ENCODE measurements around the gene SH3PXD2A.
"Not testable (repeated sequence)": the region's sequence is repeated elsewhere in the genome, so short reads cannot be mapped to it uniquely, and the experiment has no call there.

The SH3PXD2A gene

GRCh38 chr10:103614306-103615158 lies 240.8 kb downstream of the SH3PXD2A start:
- no peak for DNase-seq

- DNase-seq, result no peak
Observed at GRCh38 chr10:103613616-103614015, 241.8 kb downstream of the SH3PXD2A start.

GRCh38 chr10:103612462-103613365 lies 242.7 kb downstream of the SH3PXD2A start:
- DNase-seq, result no peak

GRCh38 chr10:103610921-103611511 lies 244.4 kb downstream of the SH3PXD2A start:
- no peak for DNase-seq

GRCh38 chr10:103610083-103610472 lies 245.3 kb downstream of the SH3PXD2A start:
- no peak for DNase-seq

- no peak for DNase-seq
Observed at GRCh38 chr10:103609231-103610082, 245.9 kb downstream of the SH3PXD2A start.

GRCh38 chr10:103608056-103608455 lies 247.3 kb downstream of the SH3PXD2A start:
- not testable (repeated sequence) for DNase-seq

- not testable (repeated sequence) for DNase-seq
Observed at GRCh38 chr10:103607051-103607450, 248.3 kb downstream of the SH3PXD2A start.

GRCh38 chr10:103606097-103606438 lies 249.3 kb downstream of the SH3PXD2A start:
- not testable (repeated sequence) for DNase-seq

GRCh38 chr10:103605359-103606096 lies 249.8 kb downstream of the SH3PXD2A start:
- DNase-seq, result no peak

GRCh38 chr10:103603382-103603781 lies 252.0 kb downstream of the SH3PXD2A start:
- DNase-seq, result no peak

- no peak for DNase-seq
Observed at GRCh38 chr10:103602852-103603155, 252.6 kb downstream of the SH3PXD2A start.

- DNase-seq, result no peak
Observed at GRCh38 chr10:103602028-103602851, 253.1 kb downstream of the SH3PXD2A start.

- DNase-seq, result no peak
Observed at GRCh38 chr10:103600956-103601569, 254.3 kb downstream of the SH3PXD2A start.

- DNase-seq, result no peak
Observed at GRCh38 chr10:103600325-103600724, 255.1 kb downstream of the SH3PXD2A start.

GRCh38 chr10:103599907-103600306 lies 255.5 kb downstream of the SH3PXD2A start:
- DNase-seq, result no peak

GRCh38 chr10:103599211-103599610 lies 256.2 kb downstream of the SH3PXD2A start:
- DNase-seq, result no peak

GRCh38 chr10:103598654-103599115 lies 256.7 kb downstream of the SH3PXD2A start:
- no peak for DNase-seq

GRCh38 chr10:103597003-103597402 lies 258.4 kb downstream of the SH3PXD2A start:
- no peak for DNase-seq

Data from NCI-H1930 (cell line).